PC-9 (cell line): ENCODE results near the gene TMEM106A. TPM values are rescaled to one million over a fixed set of nuclear protein-coding genes. Genes with fewer than 3 reads are reported as not detected.

Experiments
- BruUV-seq: library from RNA; stranded (reverse); fragments of 400-500 nt; replicated peaks from 2 replicates; lab custom pipeline; 2021; lab: Mats Ljungman, UMichigan
- CTCF ChIA-PET: fragments of 300-600 bp; sonication (Branson Sonifier 250); formaldehyde crosslinking; loops from one replicate; lab custom pipeline; 2022; ENCODE audit warnings: antibody characterized with exemption; lab: Charles Lee
- POLR2A ChIA-PET: fragments of 300-600 bp; sonication (Branson Sonifier 250); formaldehyde crosslinking; loops from one replicate; lab custom pipeline; 2022; ENCODE audit warnings: antibody characterized with exemption; ENCODE audit not compliant: unreplicated experiment; lab: Charles Lee
- DNase-seq, 2 experiments: peaks; one replicate each; pipeline versions ENCODE4 v3.0.0 to v3.0.0-alpha.2; 2015 to 2022; ENCODE audit warnings: mixed read lengths in 1 of 2
- H2AFZ ChIP-seq: fragments of 200-600 bp; sonication (generic); 2 replicates; pipeline ENCODE4 v1.8.1; 2017; ENCODE audit warnings: antibody characterized with exemption
- H3F3A ChIP-seq: fragments of 200-600 bp; sonication (generic); 2 replicates; pipeline ENCODE4 v1.8.1; 2017; ENCODE audit warnings: antibody characterized with exemption, mild to moderate bottlenecking, low read depth; ENCODE audit not compliant: insufficient read depth
- H3K27ac ChIP-seq: fragments of 200-600 bp; sonication (generic); 2 replicates; pipeline ENCODE4 v1.6.1; 2016; ENCODE audit warnings: mixed run types
- H3K27me3 ChIP-seq: fragments of 200-600 bp; sonication (generic); 2 replicates; pipeline ENCODE4 v1.6.1; 2016; ENCODE audit warnings: low read depth, mixed run types; ENCODE audit not compliant: insufficient read depth
- H3K36me3 ChIP-seq: fragments of 200-600 bp; sonication (generic); 2 replicates; pipeline ENCODE4 v1.6.1; 2016; ENCODE audit warnings: low read depth, mixed run types
- H3K4me1 ChIP-seq: fragments of 200-600 bp; sonication (generic); replicated peaks from 2 replicates; pipeline ENCODE4 v1.6.1; 2016; ENCODE audit warnings: mixed run types; ENCODE audit not compliant: insufficient read depth
- H3K4me2 ChIP-seq: fragments of 200-600 bp; sonication (generic); 2 replicates; pipeline ENCODE4 v1.6.1; 2017; ENCODE audit warnings: mixed run types
- H3K4me3 ChIP-seq: fragments of 200-600 bp; sonication (generic); 2 replicates; pipeline ENCODE4 v1.6.1; 2016; ENCODE audit warnings: mixed run types
- H3K79me2 ChIP-seq: fragments of 200-600 bp; sonication (generic); 2 replicates; pipeline ENCODE4 v1.6.1; 2017; ENCODE audit warnings: low read depth, mixed run types
- H3K9me2 ChIP-seq: fragments of 200-600 bp; sonication (generic); 2 replicates; pipeline ENCODE4 v1.8.1; 2017; ENCODE audit warnings: mild to moderate bottlenecking; ENCODE audit not compliant: insufficient read depth
- H3K9me3 ChIP-seq: fragments of 200-600 bp; sonication (generic); 2 replicates; pipeline ENCODE4 v1.8.1; 2016; ENCODE audit warnings: low read depth; ENCODE audit not compliant: insufficient read depth
- H4K20me1 ChIP-seq: fragments of 200-600 bp; sonication (generic); 2 replicates; pipeline ENCODE4 v1.8.1; 2017; ENCODE audit not compliant: insufficient read depth
- CTCF ChIP-seq: fragments of 200-600 bp; sonication (generic); conservative IDR thresholded peaks from 2 replicates; pipeline ENCODE4 v1.6.1; 2017; ENCODE audit warnings: mixed run types, antibody characterized with exemption, mild to moderate bottlenecking, moderate library complexity
- EZH2 ChIP-seq: fragments of 200-600 bp; sonication (generic); IDR thresholded peaks from 2 replicates; pipeline ENCODE4 v1.8.0; 2017; ENCODE audit warnings: antibody characterized with exemption, low read depth
- intact Hi-C: fragments of 100-400 bp; cut with micrococcal nuclease; formaldehyde crosslinking; loops from one replicate; pipeline ENCODE4 v1.10.0; 2022; ENCODE audit not compliant: unreplicated experiment
- total RNA-seq: library from RNA; stranded (reverse); gene quantifications from 2 replicates; pipeline ENCODE4 v1.2.3, GENCODE V29; 2021

Gene TMEM106A
- total RNA-seq, 1 experiment from 2014 or later, result 8.3 TPM

DNA sequence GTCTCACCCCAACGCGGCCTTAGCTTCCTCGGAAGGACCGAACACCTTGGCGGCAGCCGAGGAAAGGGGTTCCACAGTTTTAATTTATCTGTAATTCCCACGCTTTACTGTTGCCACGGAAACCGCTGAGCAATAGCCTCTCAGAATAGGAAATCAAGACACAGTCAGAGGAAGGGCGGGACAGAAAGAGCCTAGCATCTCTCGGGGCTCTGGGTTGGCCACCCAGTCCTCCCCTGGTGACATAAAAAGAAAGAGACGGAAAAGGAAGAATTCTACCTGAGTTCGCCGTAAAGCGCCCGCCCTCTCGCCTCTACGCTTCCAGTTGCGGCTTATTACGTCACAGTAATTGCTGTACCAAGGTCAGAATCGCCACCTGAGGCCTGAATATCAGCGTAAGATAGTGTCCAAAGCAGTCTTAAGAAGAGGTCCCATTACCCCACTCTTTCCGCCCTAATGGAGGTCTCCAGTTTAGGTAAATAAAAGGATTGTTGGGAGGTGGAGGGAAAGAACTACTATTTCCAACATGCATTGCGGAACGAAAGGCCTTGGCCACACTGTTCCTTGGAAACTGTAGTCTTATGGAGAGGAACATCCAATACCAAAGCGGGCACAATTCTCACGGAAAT lies 41.4 kb upstream of the TMEM106A start:
- TF ChIP-seq CTCF, result no peak
- TF ChIP-seq EZH2, result no peak
- Histone ChIP-seq H3K4me3 (peak overlapping the region; percentile 71), H3K79me2 (peaks cover 59% of the 10 kb centered on the region), H2AFZ (peak overlapping the region; percentile 92), H3K36me3 (peaks cover 4% of the 10 kb centered on the region), H4K20me1 (peaks cover 10% of the 10 kb centered on the region), H3K4me2 (peak overlapping the region; percentile 90), H3F3A (peaks cover 38% of the 10 kb centered on the region), H3K4me1 (peaks cover 14% of the 10 kb centered on the region), H3K9me2 (no peaks in the 10 kb centered on the region), H3K27ac (peak overlapping the region; percentile 95), H3K27me3 (no peaks in the 10 kb centered on the region), H3K9me3 (no peaks in the 10 kb centered on the region)
- ChIA-PET CTCF (no interaction called here), POLR2A (interaction anchor here (1.0 kb wide), 1 partner anchor 45 kb away, joined by 3 read pairs; the partner anchor contains the start of gene BRCA1)
- intact Hi-C loops, result loop anchor here (2.0 kb wide), 1 partner anchor 149 kb away; no protein-coding TSS in a partner anchor
- DNase-seq, result peak; percentile 85 to 95
- TSS peak; percentile 54 for BruUV-seq

DNA sequence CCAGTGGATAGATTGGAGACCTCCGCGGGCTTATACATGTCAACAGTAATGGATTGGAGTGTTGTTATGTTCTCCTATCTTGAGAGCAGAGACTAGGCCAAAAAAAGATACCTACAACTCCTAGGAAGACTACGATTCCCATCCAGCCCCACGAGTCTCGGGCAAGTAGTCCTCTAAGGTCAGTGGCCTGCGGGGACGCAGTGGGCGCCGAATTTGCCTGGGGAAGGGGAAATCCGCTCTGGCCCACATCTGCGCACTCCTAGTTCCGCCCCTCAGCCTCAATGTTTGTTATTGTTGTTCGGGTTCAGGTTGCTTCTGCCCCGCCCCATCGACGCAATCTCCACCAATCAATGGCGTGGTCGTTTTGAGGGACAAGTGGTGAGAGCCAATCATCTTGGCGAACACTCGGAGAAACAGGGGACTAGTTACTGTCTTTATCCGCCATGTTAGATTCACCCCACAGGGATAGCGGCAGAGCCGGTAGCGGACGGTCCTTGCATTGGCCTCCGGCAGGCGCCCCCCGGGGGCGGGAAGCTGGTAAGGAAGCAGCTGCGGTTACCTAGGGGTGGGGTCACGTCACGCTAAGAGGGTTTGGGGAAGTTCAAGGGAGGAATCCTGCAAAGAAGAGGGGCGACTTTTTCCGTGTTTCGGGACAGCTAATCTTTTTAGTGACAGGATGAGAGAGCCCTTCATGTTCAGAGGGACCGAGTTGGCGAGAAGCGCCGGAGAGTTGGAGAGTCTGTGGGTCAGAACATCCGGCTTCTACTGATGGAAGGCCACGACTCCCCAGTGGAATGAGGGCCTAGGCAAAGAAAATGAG lies 40.7 kb upstream of the TMEM106A start, which contains the start of gene NBR1:
NBR1 (plus strand) TSS at position 449 of the 820 bp plus-strand sequence. CDS start 4,586 bp downstream, outside the sequence.
- intact Hi-C loops, result loop anchor here (1.0 to 2.0 kb wide), 2 partner anchors 46 to 150 kb away; partner anchors contain the start of gene BRCA1
- ChIA-PET CTCF (no interaction called here), POLR2A (interaction anchor here (0.6 to 1.2 kb wide), 2 partner anchors 74 to 145 kb away, joined by 7 to 20 read pairs; no protein-coding TSS in a partner anchor)
- Histone ChIP-seq H3K36me3 (peaks cover 11% of the 10 kb centered on the region), H3K4me3 (peak within 1 kb of the TSS; percentile 71), H3K9me2 (no peaks in the 10 kb centered on the region), H3K79me2 (peaks cover 66% of the 10 kb centered on the region), H3K9me3 (no peaks in the 10 kb centered on the region), H3K4me2 (peak within 1 kb of the TSS; percentile 90), H2AFZ (peak within 1 kb of the TSS; percentile 92), H3F3A (peaks cover 43% of the 10 kb centered on the region), H3K4me1 (peaks cover 14% of the 10 kb centered on the region), H4K20me1 (peaks cover 17% of the 10 kb centered on the region), H3K27me3 (no peaks in the 10 kb centered on the region), H3K27ac (peak within 1 kb of the TSS; percentile 95)
- DNase-seq, result peak; percentile 93
- TF ChIP-seq CTCF (no peak), EZH2 (no peak)
- BruUV-seq, result no TSS peak
